Progenitor cell of endocrine pancreas (in vitro differentiated cells): ENCODE data around the gene CEP192. TPM values are rescaled to one million over a fixed set of nuclear protein-coding genes. Genes with fewer than 3 reads are reported as not detected.

Source experiments
- DNase-seq: peaks from one replicate; pipeline ENCODE4 v3.0.0; 2021; ENCODE audit warnings: low spot score; ENCODE audit not compliant: unreplicated experiment
- H3K27ac Mint-ChIP-seq: 2 replicates; pipeline ENCODE4 v1.8.0; 2021; ENCODE audit warnings: mild to moderate bottlenecking, moderate library complexity, mixed read lengths
- H3K27me3 Mint-ChIP-seq: 2 replicates; pipeline ENCODE4 v1.8.0; 2021; ENCODE audit warnings: mixed read lengths
- H3K36me3 Mint-ChIP-seq: 2 replicates; pipeline ENCODE4 v1.8.0; 2022; ENCODE audit warnings: mixed read lengths; ENCODE audit not compliant: insufficient read depth
- H3K4me1 Mint-ChIP-seq: 2 replicates; pipeline ENCODE4 v1.8.0; 2021; ENCODE audit warnings: low read depth, mixed read lengths
- H3K4me3 Mint-ChIP-seq: 2 replicates; pipeline ENCODE4 v1.8.0; 2021; ENCODE audit warnings: low read depth, mild to moderate bottlenecking, moderate library complexity, mixed read lengths
- H3K9me3 Mint-ChIP-seq: 2 replicates; pipeline ENCODE4 v1.8.0; 2021; ENCODE audit warnings: low read depth, mixed read lengths
- total RNA-seq: library from RNA; stranded (reverse); gene quantifications from 2 replicates; pipeline ENCODE4 v1.2.1, GENCODE V29; 2021
- TF ChIP-seq, protein P1 (sequence below): fragments of 200-600 bp; sonication (generic); IDR thresholded peaks from one replicate; pipeline ENCODE4 v1.5.0; 2021; ENCODE audit warnings: antibody characterized with exemption, mild to moderate bottlenecking; ENCODE audit not compliant: unreplicated experiment

The CEP192 gene
- total RNA-seq, 1 donor from 2014 or later, result 28.4 TPM

DNA sequence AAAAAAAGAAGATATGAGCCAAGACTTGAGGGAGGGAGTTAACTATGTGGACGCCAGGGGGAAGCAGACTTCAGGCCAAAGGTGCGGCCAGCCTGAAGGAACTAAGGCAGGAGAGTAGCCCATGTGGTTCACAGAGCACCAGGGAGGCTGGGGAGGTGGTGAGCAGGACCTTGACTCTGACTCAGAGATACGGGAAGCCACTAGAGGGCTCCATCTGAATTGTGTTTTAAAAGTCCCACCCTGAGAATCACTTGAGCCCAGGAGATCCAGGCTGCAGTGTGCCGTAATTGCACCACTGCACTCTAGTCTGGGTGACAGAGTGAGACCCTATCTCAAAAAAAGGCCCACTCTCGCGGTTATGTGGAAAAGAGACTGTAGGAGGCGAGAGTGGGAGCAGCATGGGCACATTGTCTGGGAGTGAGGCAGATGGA, 12.3 kb downstream of the CEP192 start:
- peak; percentile 31 for DNase-seq
- TF ChIP-seq, protein P1, sequence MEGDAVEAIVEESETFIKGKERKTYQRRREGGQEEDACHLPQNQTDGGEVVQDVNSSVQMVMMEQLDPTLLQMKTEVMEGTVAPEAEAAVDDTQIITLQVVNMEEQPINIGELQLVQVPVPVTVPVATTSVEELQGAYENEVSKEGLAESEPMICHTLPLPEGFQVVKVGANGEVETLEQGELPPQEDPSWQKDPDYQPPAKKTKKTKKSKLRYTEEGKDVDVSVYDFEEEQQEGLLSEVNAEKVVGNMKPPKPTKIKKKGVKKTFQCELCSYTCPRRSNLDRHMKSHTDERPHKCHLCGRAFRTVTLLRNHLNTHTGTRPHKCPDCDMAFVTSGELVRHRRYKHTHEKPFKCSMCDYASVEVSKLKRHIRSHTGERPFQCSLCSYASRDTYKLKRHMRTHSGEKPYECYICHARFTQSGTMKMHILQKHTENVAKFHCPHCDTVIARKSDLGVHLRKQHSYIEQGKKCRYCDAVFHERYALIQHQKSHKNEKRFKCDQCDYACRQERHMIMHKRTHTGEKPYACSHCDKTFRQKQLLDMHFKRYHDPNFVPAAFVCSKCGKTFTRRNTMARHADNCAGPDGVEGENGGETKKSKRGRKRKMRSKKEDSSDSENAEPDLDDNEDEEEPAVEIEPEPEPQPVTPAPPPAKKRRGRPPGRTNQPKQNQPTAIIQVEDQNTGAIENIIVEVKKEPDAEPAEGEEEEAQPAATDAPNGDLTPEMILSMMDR, result peak; percentile 60
- H3K4me1 Mint-ChIP-seq, result no peaks in the 10 kb centered on the region
- H3K36me3 Mint-ChIP-seq, result no peaks in the 10 kb centered on the region
- no peak overlapping the region for H3K4me3 Mint-ChIP-seq
- no peaks in the 10 kb centered on the region for H3K27me3 Mint-ChIP-seq
- no peak overlapping the region for H3K27ac Mint-ChIP-seq
- no peaks in the 10 kb centered on the region for H3K9me3 Mint-ChIP-seq

DNA sequence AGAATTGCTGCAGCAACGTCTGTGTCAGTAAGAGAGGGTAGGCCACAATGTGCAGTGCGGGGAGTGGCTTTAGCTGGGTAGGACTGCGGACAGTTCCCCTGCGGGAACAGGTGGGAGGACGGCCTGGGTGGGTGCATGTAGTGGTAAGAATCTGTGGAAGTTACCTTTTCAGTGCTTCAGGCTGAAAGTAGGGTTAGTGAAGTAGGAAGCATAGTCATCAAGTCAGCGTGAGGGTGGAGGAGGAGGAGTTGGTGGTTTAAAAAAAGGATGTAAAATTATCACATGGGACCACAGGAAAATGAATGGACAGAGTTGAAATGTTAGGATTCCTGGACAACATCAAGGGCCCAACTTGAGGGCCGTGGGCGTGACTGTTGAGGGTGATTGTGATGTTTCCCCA, 13.2 kb downstream of the CEP192 start:
- Mint-ChIP-seq H3K36me3 (peaks cover 2% of the 10 kb centered on the region), H3K27me3 (no peaks in the 10 kb centered on the region), H3K4me1 (no peaks in the 10 kb centered on the region), H3K27ac (no peak overlapping the region), H3K4me3 (no peak overlapping the region), H3K9me3 (no peaks in the 10 kb centered on the region)
- TF ChIP-seq, protein P1, result no peak
- no peak for DNase-seq

DNA sequence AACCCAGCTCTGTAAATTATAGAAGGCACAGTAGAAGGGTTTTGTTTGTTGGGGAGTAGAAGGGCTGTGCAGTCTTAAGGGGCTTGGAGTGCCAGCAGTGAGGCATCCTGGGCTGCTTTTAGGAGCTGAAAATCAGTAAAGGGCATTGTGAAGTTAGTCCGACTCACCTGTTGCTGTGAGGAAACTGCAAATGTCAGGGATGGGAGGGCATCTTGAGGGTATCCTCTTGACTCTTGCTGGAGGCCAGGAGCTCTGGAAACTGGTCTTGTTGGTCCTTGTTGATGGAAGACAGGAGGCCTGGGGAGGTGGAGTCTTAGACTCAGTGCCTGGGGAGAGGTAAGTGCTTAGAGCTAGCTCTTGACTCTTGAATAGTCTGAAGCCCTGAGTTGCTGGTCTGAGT, 14.1 kb downstream of the CEP192 start:
- Mint-ChIP-seq H3K27ac (no peak overlapping the region), H3K36me3 (peaks cover 2% of the 10 kb centered on the region), H3K4me3 (no peak overlapping the region)

DNA sequence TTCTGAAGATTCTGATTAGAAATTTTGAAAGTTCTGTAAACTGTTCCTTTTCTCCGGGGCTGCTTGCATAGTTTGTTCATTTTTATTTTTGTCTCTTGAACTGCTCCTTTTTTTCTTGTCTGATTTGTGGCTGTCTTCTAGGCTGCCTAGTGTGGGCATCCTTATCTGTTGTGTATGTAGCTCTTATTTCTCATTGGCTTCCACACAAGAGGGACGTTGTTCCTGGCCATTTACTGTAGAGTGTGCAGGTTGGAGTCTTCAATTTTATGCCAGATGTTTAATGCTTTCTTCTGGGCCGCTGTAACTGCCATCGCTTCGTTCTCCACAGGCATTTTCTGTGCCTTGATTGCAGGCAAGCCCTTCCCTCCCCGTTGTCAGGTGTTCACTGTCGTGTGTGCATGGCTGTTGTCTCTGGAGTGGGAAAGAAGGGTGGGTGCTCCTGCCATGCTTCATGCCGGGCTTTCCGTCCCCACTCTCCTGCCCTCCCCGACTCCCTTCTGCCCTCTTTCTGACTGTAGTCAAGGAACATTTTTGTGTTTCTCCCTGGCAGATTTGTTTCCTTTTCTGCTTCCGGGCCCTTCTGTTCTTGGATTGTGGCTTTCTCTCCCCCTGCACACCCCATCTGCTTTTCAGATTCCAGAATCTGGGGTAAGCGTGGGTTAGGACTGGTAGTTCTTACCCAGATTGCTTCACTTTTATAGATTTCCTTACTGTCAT, 15.5 kb downstream of the CEP192 start:
- no peak overlapping the region for H3K4me3 Mint-ChIP-seq
- DNase-seq, result no peak
- H3K36me3 Mint-ChIP-seq, result peaks cover 4% of the 10 kb centered on the region
- no peaks in the 10 kb centered on the region for H3K9me3 Mint-ChIP-seq
- no peak overlapping the region for H3K27ac Mint-ChIP-seq
- H3K4me1 Mint-ChIP-seq, result no peaks in the 10 kb centered on the region
- H3K27me3 Mint-ChIP-seq, result no peaks in the 10 kb centered on the region
- TF ChIP-seq, protein P1, result no peak

More for the DNA sequence above, 14.1 kb downstream of the CEP192 start:
- TF ChIP-seq, protein P1, result no peak
- no peaks in the 10 kb centered on the region for H3K27me3 Mint-ChIP-seq
- H3K4me1 Mint-ChIP-seq, result no peaks in the 10 kb centered on the region
- DNase-seq, result no peak
- H3K9me3 Mint-ChIP-seq, result no peaks in the 10 kb centered on the region

DNA sequence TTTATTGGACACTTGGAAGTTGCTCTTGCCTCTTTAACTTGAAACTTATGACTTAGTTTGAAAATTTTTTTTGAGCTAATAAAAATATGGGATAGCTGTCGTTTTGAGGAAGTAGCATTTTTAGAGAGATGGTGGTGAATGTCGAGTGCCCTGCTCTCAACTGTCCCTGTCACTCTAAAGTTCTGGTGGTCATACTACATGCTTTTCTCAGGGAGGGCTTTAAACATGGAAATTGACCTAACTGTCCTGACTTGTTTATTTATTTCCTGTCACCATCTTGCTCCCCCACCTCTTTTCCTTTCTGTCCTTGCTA, 16.0 kb downstream of the CEP192 start:
- no peak overlapping the region for H3K4me3 Mint-ChIP-seq
- H3K27ac Mint-ChIP-seq, result peak overlapping the region; percentile 9
- no peaks in the 10 kb centered on the region for H3K4me1 Mint-ChIP-seq
- H3K36me3 Mint-ChIP-seq, result peaks cover 6% of the 10 kb centered on the region
- no peak for DNase-seq
- TF ChIP-seq, protein P1, result no peak
- H3K9me3 Mint-ChIP-seq, result no peaks in the 10 kb centered on the region
- no peaks in the 10 kb centered on the region for H3K27me3 Mint-ChIP-seq
